Kidney (tissue), 14 donors: ENCODE measurements around the gene HSPA1B. TPM values are rescaled to one million over a fixed set of nuclear protein-coding genes. Genes with fewer than 3 reads are reported as not detected.
"Not testable (repeated sequence)": the region's sequence is repeated elsewhere in the genome, so short reads cannot be mapped to it uniquely, and the experiment has no call there.

Source experiments
- DNase-seq, 5 donors: peaks; one replicate each; pipeline ENCODE4 v3.0.0-alpha.2; 2013 to 2020
- FAIRE-seq: peaks from 2 replicates; lab custom pipeline; 2012; peaks lifted over from hg19 to GRCh38; lab: Jason Lieb, UNC
- H3K27ac ChIP-seq, 2 donors: one replicate each; pipeline ENCODE4 v1.7.0; 2013; ENCODE audit warnings: low read depth in 2 of 2, low read length in 2 of 2, inconsistent platforms in 1 of 2
- H3K27me3 ChIP-seq: one replicate; pipeline ENCODE4 v1.7.1; 2013; ENCODE audit warnings: low read length, inconsistent platforms; ENCODE audit not compliant: control insufficient read depth, insufficient read depth
- H3K36me3 ChIP-seq, 3 donors: one replicate each; pipeline versions ENCODE4 v1.7.0 to v1.7.1; 2013; ENCODE audit warnings: low read length in 3 of 3, control low read depth in 1 of 3, inconsistent platforms in 1 of 3; ENCODE audit not compliant: insufficient read depth in 3 of 3, control insufficient read depth in 2 of 3
- H3K4me1 ChIP-seq, 3 donors: one replicate each; pipeline versions ENCODE4 v1.7.0 to v1.7.1; 2013; ENCODE audit warnings: low read length in 3 of 3, inconsistent platforms in 1 of 3, low read depth in 1 of 3; ENCODE audit not compliant: control insufficient read depth in 2 of 3, insufficient read depth in 2 of 3
- H3K4me3 ChIP-seq, 3 donors: one replicate each; pipeline versions ENCODE4 v1.7.0 to v1.8.1; 2013; ENCODE audit warnings: low read length in 3 of 3, control low read depth in 1 of 3, inconsistent platforms in 1 of 3
- H3K9ac ChIP-seq, 3 donors: one replicate each; pipeline versions ENCODE4 v1.7.0 to v1.7.1; 2013; ENCODE audit warnings: low read length in 3 of 3, control low read depth in 1 of 3, inconsistent platforms in 1 of 3
- H3K9me3 ChIP-seq, 3 donors: one replicate each; pipeline versions ENCODE4 v1.7.0 to v1.7.1; 2013; ENCODE audit warnings: low read length in 3 of 3, control low read depth in 1 of 3, inconsistent platforms in 1 of 3; ENCODE audit not compliant: control insufficient read depth in 2 of 3, insufficient read depth in 1 of 3
- CTCF ChIP-seq: IDR thresholded peaks from 3 replicates; pipeline ENCODE4 v1.5.1; 2012; ENCODE audit warnings: mild to moderate bottlenecking, moderate library complexity, borderline replicate concordance; ENCODE audit not compliant: insufficient read depth; ENCODE audit errors: extremely low read depth
- intact Hi-C: fragments of 100-400 bp; cut with DNase I; formaldehyde crosslinking; loops from one replicate; pipeline ENCODE4 v1.11.1; 2022
- polyA plus RNA-seq: library from polyadenylated mRNA; stranded (reverse); fragments of 350-450 nt; fragmentation: Illumina TruSeq; extraction: RNeasy Lipid Tissue Mini Kit (QIAGEN cat#74804); gene quantifications from one replicate; pipeline ENCODE4 v1.2.3, GENCODE V29; 2014; ENCODE audit warnings: low read depth, low replicate concordance; ENCODE audit not compliant: insufficient read depth
- total RNA-seq: library from RNA; stranded (reverse); fragmentation: NEBNext Ultra II Directional; extraction: Animal tissue kit (Norgen Biotek cat#: 25700); gene quantifications from one replicate; pipeline ENCODE4 v1.2.1, GENCODE V29; 2021
- donor health status: control.
- donor health status: control.
- donor health status: control.
- donor health status: control.
- donor health status: control.
- donor health status: DM: yes; HTN: yes; CAD: no.
- donor health status: Normal renal cell carcinoma (clear cell type).

The HSPA1B gene
- total and polyA plus RNA-seq, 2 donors from 2014 or later, result 142 to 175 TPM

GRCh38 chr6:31865205-31866118 lies 37.9 kb downstream of the HSPA1B start:
- Histone ChIP-seq H3K9me3 (no peaks in the 10 kb centered on the region), H3K27me3 (no peaks in the 10 kb centered on the region), H3K27ac (peak overlapping the region; percentile 43 to 48), H3K9ac (no peak overlapping the region), H3K36me3 (peaks cover 0 to 7% (median 0%) of the 10 kb centered on the region in 3 donors), H3K4me3 (no peak overlapping the region), H3K4me1 (peaks cover 0 to 20% (median 10%) of the 10 kb centered on the region in 3 donors)
- intact Hi-C loops, result no loop called here
- no peak for TF ChIP-seq CTCF
- peak in 3 of 5 donors; percentile 36 to 65 (median 46) for DNase-seq
- no peak for FAIRE-seq

- intact Hi-C loops, result not testable (repeated sequence)
Observed at GRCh38 chr6:31868658-31868971, 41.1 kb downstream of the HSPA1B start.

GRCh38 chr6:31869343-31869742 lies 41.8 kb downstream of the HSPA1B start:
- peaks cover 0 to 3% (median 0%) of the 10 kb centered on the region in 3 donors for H3K36me3 ChIP-seq
- intact Hi-C loops, result no loop called here
- peaks cover 0 to 18% (median 7%) of the 10 kb centered on the region in 3 donors for H3K4me1 ChIP-seq
- no peak overlapping the region for H3K9ac ChIP-seq
- no peak overlapping the region for H3K4me3 ChIP-seq
- H3K27ac ChIP-seq, result no peak overlapping the region
- DNase-seq (peak in 2 of 5 donors; percentile 38 to 52), FAIRE-seq (no peak)
- no peak for TF ChIP-seq CTCF
- H3K9me3 ChIP-seq, result no peaks in the 10 kb centered on the region
- H3K27me3 ChIP-seq, result no peaks in the 10 kb centered on the region

More at GRCh38 chr6:31868658-31868971, 41.1 kb downstream of the HSPA1B start:
- H3K27ac ChIP-seq, H3K36me3 ChIP-seq, H3K4me3 ChIP-seq, H3K9ac ChIP-seq, DNase-seq, H3K9me3 ChIP-seq, H3K27me3 ChIP-seq, FAIRE-seq: not testable (repeated sequence)
- H3K4me1 ChIP-seq, result peaks cover 0 to 18% (median 10%) of the 10 kb centered on the region in 3 donors

- Histone ChIP-seq H3K27me3 (no peaks in the 10 kb centered on the region), H3K9me3 (no peaks in the 10 kb centered on the region), H3K4me3 (no peak overlapping the region), H3K9ac (no peak overlapping the region), H3K4me1 (peaks cover 0 to 12% (median 3%) of the 10 kb centered on the region in 3 donors), H3K27ac (no peak overlapping the region), H3K36me3 (peaks cover 0 to 3% (median 0%) of the 10 kb centered on the region in 3 donors)
- no peak for DNase-seq
- FAIRE-seq, result no peak
- TF ChIP-seq CTCF, result no peak
- intact Hi-C loops, result no loop called here
Observed at GRCh38 chr6:31870385-31870921, 42.9 kb downstream of the HSPA1B start.
